IMR-90 (cell line): Measurements from ENCODE around the gene CDK13. TPM values are rescaled to one million over a fixed set of nuclear protein-coding genes. Genes with fewer than 3 reads are reported as not detected.
A peak's percentile ranks its signal among the peaks of the same experiment; 100 is the strongest.

ENCODE experiments used
- ATAC-seq: fragments of 200-7000 bp; cut with Tn5 transposase; 2 replicates; pipeline ENCODE4 v1.9.1; 2020; ENCODE audit warnings: low read depth, mild to moderate bottlenecking, moderate library complexity
- BruUV-seq: library from RNA; stranded (reverse); fragments of 400-500 nt; replicated peaks from 2 replicates; lab custom pipeline; 2021; lab: Mats Ljungman, UMichigan
- CTCF ChIA-PET: fragments of 300-600 bp; formaldehyde crosslinking; extraction: SDS; loops from one replicate; lab custom pipeline; 2021; ENCODE audit warnings: antibody characterized with exemption; lab: Yijun Ruan, JAX
- POLR2A ChIA-PET: fragments of 300-600 bp; sonication (Branson Sonifier 250); formaldehyde crosslinking; loops from one replicate; lab custom pipeline; 2022; ENCODE audit warnings: antibody characterized with exemption; ENCODE audit not compliant: unreplicated experiment; lab: Charles Lee
- DNase-seq: peaks from one replicate; pipeline ENCODE4 v3.0.0; 2013
- H2AFZ ChIP-seq: replicated peaks from 2 replicates; pipeline ENCODE3; 2013; ENCODE audit warnings: low read length, mild to moderate bottlenecking; ENCODE audit not compliant: poor library complexity
- H2AK5ac ChIP-seq: 2 replicates; pipeline ENCODE4 v1.6.1; 2013; ENCODE audit warnings: low read depth, low read length, inconsistent platforms
- H2AK9ac ChIP-seq: replicated peaks from 2 replicates; pipeline ENCODE3; 2013; ENCODE audit warnings: mild to moderate bottlenecking, low read depth, low read length, moderate library complexity; ENCODE audit not compliant: poor library complexity
- H2BK120ac ChIP-seq: 2 replicates; pipeline ENCODE4 v1.6.1; 2013; ENCODE audit warnings: low read depth, low read length, inconsistent platforms
- H2BK15ac ChIP-seq: 3 replicates; pipeline ENCODE4 v1.6.1; 2013; ENCODE audit warnings: low read depth, low read length, inconsistent platforms
- H2BK20ac ChIP-seq: 2 replicates; pipeline ENCODE4 v1.6.1; 2013; ENCODE audit warnings: low read depth, mild to moderate bottlenecking, inconsistent platforms, low read length, moderate library complexity
- H2BK5ac ChIP-seq: 2 replicates; pipeline ENCODE4 v1.6.1; 2013; ENCODE audit warnings: mild to moderate bottlenecking, low read depth, low read length, inconsistent platforms; ENCODE audit not compliant: poor library complexity, severe bottlenecking
- H3K14ac ChIP-seq: replicated peaks from 2 replicates; pipeline ENCODE4 v1.6.1; 2013; ENCODE audit warnings: low read depth, low read length, inconsistent platforms
- H3K18ac ChIP-seq: 2 replicates; pipeline ENCODE4 v1.6.1; 2013; ENCODE audit warnings: low read depth, low read length, control low read depth
- H3K23ac ChIP-seq: 2 replicates; pipeline ENCODE4 v1.6.1; 2013; ENCODE audit warnings: low read depth, low read length, inconsistent platforms
- H3K27ac ChIP-seq: 2 replicates; pipeline ENCODE4 v1.5.1; 2013; ENCODE audit warnings: mild to moderate bottlenecking, control low read depth, low read length; ENCODE audit not compliant: insufficient read depth
- H3K27me3 ChIP-seq: 2 replicates; pipeline ENCODE4 v1.6.1; 2013; ENCODE audit warnings: low read length; ENCODE audit not compliant: control insufficient read depth, insufficient read depth
- H3K36me3 ChIP-seq: 2 replicates; pipeline ENCODE4 v1.6.1; 2013; ENCODE audit warnings: low read length, mixed read lengths; ENCODE audit not compliant: control insufficient read depth, insufficient read depth
- H3K4ac ChIP-seq: 2 replicates; pipeline ENCODE4 v1.6.1; 2013; ENCODE audit warnings: low read depth, low read length, inconsistent platforms
- H3K4me1 ChIP-seq: 2 replicates; pipeline ENCODE4 v1.6.1; 2013; ENCODE audit warnings: low read length, mixed read lengths; ENCODE audit not compliant: control insufficient read depth, insufficient read depth
- H3K4me2 ChIP-seq: 2 replicates; pipeline ENCODE4 v1.6.1; 2013; ENCODE audit warnings: low read depth, mild to moderate bottlenecking, control low read depth, low read length, moderate library complexity
- H3K4me3 ChIP-seq: 2 replicates; pipeline ENCODE4 v1.5.1; 2013; ENCODE audit warnings: low read depth, mild to moderate bottlenecking, control low read depth, low read length, moderate library complexity; ENCODE audit not compliant: insufficient read depth
- H3K56ac ChIP-seq: 2 replicates; pipeline ENCODE4 v1.6.1; 2013; ENCODE audit warnings: low read length, inconsistent platforms; ENCODE audit not compliant: insufficient read depth; ENCODE audit errors: extremely low read depth
- H3K79me1 ChIP-seq, 2 experiments: 2 replicates each; pipeline ENCODE4 v1.6.1; 2013; ENCODE audit warnings: low read length in 2 of 2, inconsistent platforms in 1 of 2, low read depth in 1 of 2
- H3K9ac ChIP-seq: 2 replicates; pipeline ENCODE4 v1.6.1; 2013; ENCODE audit warnings: low read depth, low read length, control low read depth
- H3K9me1 ChIP-seq: 2 replicates; pipeline ENCODE4 v1.6.1; 2013; ENCODE audit warnings: low read length, inconsistent platforms; ENCODE audit not compliant: insufficient read depth
- H3K9me3 ChIP-seq: 2 replicates; pipeline ENCODE4 v1.6.1; 2013; ENCODE audit warnings: low read length; ENCODE audit not compliant: control insufficient read depth, insufficient read depth
- H4K20me1 ChIP-seq: 2 replicates; pipeline ENCODE4 v1.6.1; 2013; ENCODE audit warnings: low read length, inconsistent platforms; ENCODE audit not compliant: insufficient read depth
- H4K5ac ChIP-seq: 2 replicates; pipeline ENCODE4 v1.6.1; 2013; ENCODE audit warnings: mild to moderate bottlenecking, low read depth, low read length, control low read depth
- H4K8ac ChIP-seq, 2 experiments: 2 replicates each; pipeline ENCODE4 v1.6.1; 2013; ENCODE audit warnings: low read depth in 2 of 2, low read length in 2 of 2, control low read depth in 1 of 2, inconsistent platforms in 1 of 2
- H4K91ac ChIP-seq: 2 replicates; pipeline ENCODE4 v1.6.1; 2013; ENCODE audit warnings: low read depth, low read length, inconsistent platforms; ENCODE audit not compliant: insufficient read depth
- BHLHE40 ChIP-seq: fragments of 150-350 bp; IDR thresholded peaks from 2 replicates; pipeline ENCODE4 v1.6.1; 2016; ENCODE audit warnings: mild to moderate bottlenecking, low read depth, low read length
- CEBPB ChIP-seq: IDR thresholded peaks from 2 replicates; pipeline ENCODE4 v1.6.1; 2012; ENCODE audit warnings: low read depth, low read length, improper control_type of control experiment
- CHD1 ChIP-seq: IDR thresholded peaks from 2 replicates; pipeline ENCODE4 v1.6.1; 2012; ENCODE audit warnings: low read depth, low read length, improper control_type of control experiment
- ELK1 ChIP-seq: fragments of 150-350 bp; IDR thresholded peaks from 2 replicates; pipeline ENCODE4 v1.6.1; 2016; ENCODE audit warnings: low read depth, mild to moderate bottlenecking, low read length, moderate library complexity, borderline replicate concordance
- MAFK ChIP-seq: IDR thresholded peaks from 2 replicates; pipeline ENCODE4 v1.6.1; 2012; ENCODE audit warnings: low read depth, low read length, improper control_type of control experiment
- MAZ ChIP-seq: IDR thresholded peaks from 2 replicates; pipeline ENCODE4 v1.6.1; 2012; ENCODE audit warnings: low read depth, mild to moderate bottlenecking, low read length, improper control_type of control experiment, moderate library complexity, borderline replicate concordance
- MXI1 ChIP-seq: IDR thresholded peaks from 2 replicates; pipeline ENCODE4 v1.6.1; 2012; ENCODE audit warnings: low read depth, mild to moderate bottlenecking, low read length, moderate library complexity, borderline replicate concordance
- POLR2A ChIP-seq: IDR thresholded peaks from 2 replicates; pipeline ENCODE4 v1.6.1; 2012; ENCODE audit warnings: mild to moderate bottlenecking, low read depth, low read length
- RAD21 ChIP-seq: IDR thresholded peaks from 2 replicates; pipeline ENCODE4 v1.6.1; 2012; ENCODE audit warnings: low read length, improper control_type of control experiment
- RFX5 ChIP-seq: IDR thresholded peaks from 2 replicates; pipeline ENCODE4 v1.8.0; 2012; ENCODE audit warnings: low read depth, mild to moderate bottlenecking, low read length, moderate library complexity
- SMC3 ChIP-seq: fragments of 150-350 bp; IDR thresholded peaks from 2 replicates; pipeline ENCODE4 v1.6.1; 2016; ENCODE audit warnings: low read depth, mild to moderate bottlenecking, antibody characterized with exemption, low read length, moderate library complexity
- USF2 ChIP-seq: fragments of 150-350 bp; IDR thresholded peaks from 2 replicates; pipeline ENCODE4 v1.6.1; 2017; ENCODE audit warnings: mild to moderate bottlenecking, antibody characterized with exemption, low read length, low read depth
- WGBS, 2 experiments: methylation state at CpG; one replicate each; pipeline versions ENCODE4 v1.1.5 to v1.1.7; 2013; ENCODE audit warnings: missing lambda C conversion rate in 2 of 2; ENCODE audit not compliant: insufficient read length in 1 of 2; ENCODE audit errors: extremely low coverage in 2 of 2; 5-methylcytosine and 5-hydroxymethylcytosine counted together
- dilution Hi-C: fragments of 300-500 bp; cut with HindIII; formaldehyde crosslinking; loops from one replicate; pipeline ENCODE4 v1.14.3; 2018; ENCODE audit warnings: low sequenced_read_pairs; ENCODE audit not compliant: unreplicated experiment
- in situ Hi-C: fragments of 300-500 bp; cut with MboI; formaldehyde crosslinking; loops from 3 replicates; pipeline ENCODE4 v1.14.3; 2019; ENCODE audit warnings: low sequenced_read_pairs, inconsistent platforms, mixed read lengths
- intact Hi-C: fragments of 100-400 bp; cut with micrococcal nuclease; formaldehyde crosslinking; loops from 2 replicates; pipeline ENCODE4 v1.10.0; 2022
- polyA plus RNA-seq, 3 experiments: library from polyadenylated mRNA; depleted of rRNA; stranded (reverse); fragments of >200 nt; gene quantifications; 2 replicates each; pipeline ENCODE4 v1.2.3, GENCODE V29; 2012; ENCODE audit warnings: low replicate concordance in 1 of 3
- total RNA-seq: library from RNA; depleted of rRNA; stranded (reverse); fragments of >200 nt; gene quantifications from 2 replicates; pipeline ENCODE4 v1.2.3, GENCODE V29; 2012

CDK13 gene
- total and polyA plus RNA-seq, 2 of the 4 experiments (the other 2 are of a cell fraction): 20.1 to 50.4 TPM

- no peak overlapping the region for H2BK15ac ChIP-seq
- no peak for ATAC-seq
- no peak overlapping the region for H3K9ac ChIP-seq
- H3K9me1 ChIP-seq: peaks cover 6% of the 10 kb centered on the region; the same call in 1 of the 2 replicates
- WGBS, 2 experiments: 63% methylated on average over 1 of the region's 4 CpGs; no CpG with 5 or more reads in 1 of the 2 experiments
- H3K18ac ChIP-seq: no peak overlapping the region
- POLR2A ChIA-PET: no interaction called here
- no peak overlapping the region for H3K4me2 ChIP-seq
- H2BK5ac ChIP-seq: no peak overlapping the region
- H3K36me3 ChIP-seq: peaks cover 10% of the 10 kb centered on the region
- H4K91ac ChIP-seq: no peak overlapping the region
- CTCF ChIA-PET: interaction anchor here (0.5 to 1.4 kb wide), 2 partner anchors 11 to 121 kb away, joined by 6 read pairs; no protein-coding TSS in a partner anchor
- no peak overlapping the region for H3K56ac ChIP-seq
- peaks cover 12 to 48% of the 10 kb centered on the region in 2 experiments for H3K79me1 ChIP-seq
- peaks cover 8% of the 10 kb centered on the region; the same call in 1 of the 2 replicates for H4K20me1 ChIP-seq
- TF ChIP-seq MAZ (no peak), RAD21 (no peak), RFX5 (no peak), POLR2A (no peak), MAFK (no peak), MXI1 (no peak), SMC3 (no peak), BHLHE40 (no peak), USF2 (no peak), CEBPB (no peak), CHD1 (no peak), ELK1 (no peak)
- H4K8ac ChIP-seq: no peak overlapping the region
- no peaks in the 10 kb centered on the region for H3K27me3 ChIP-seq
- H3K27ac ChIP-seq: no peak overlapping the region
- intact Hi-C loops: no loop called here
- no peak overlapping the region for H2AK9ac ChIP-seq
- H3K4me3 ChIP-seq: no peak overlapping the region
- no peak overlapping the region for H2AFZ ChIP-seq
- in situ Hi-C loops: loop anchor here (5.0 kb wide), 1 partner anchor 51 kb away; the partner anchor contains the start of gene CDK13
- no peak overlapping the region for H3K23ac ChIP-seq
- no peak overlapping the region for H2AK5ac ChIP-seq
- BruUV-seq: TSS peak; percentile 13
- DNase-seq: no peak
- no peak overlapping the region for H3K4ac ChIP-seq
- H3K14ac ChIP-seq: no peak overlapping the region
- no peaks in the 10 kb centered on the region for H3K9me3 ChIP-seq
- dilution Hi-C loops: no loop called here
- H4K5ac ChIP-seq: no peak overlapping the region
- peaks cover 5% of the 10 kb centered on the region for H3K4me1 ChIP-seq
- H2BK20ac ChIP-seq: no peak overlapping the region
- no peak overlapping the region for H2BK120ac ChIP-seq
Measured at GRCh38 chr7:40003597-40003996, 53.5 kb downstream of the CDK13 start.
